T47D (cell line): ENCODE measurements around the gene SINHCAF.

Source experiments
- DNase-seq, 2 experiments: peaks; one replicate each; pipeline versions ENCODE4 v3.0.0 to v3.0.0-alpha.2; 2011 to 2012; ENCODE audit warnings: low read depth in 1 of 2, low spot score in 1 of 2
- JUND ChIP-seq: IDR thresholded peaks from 2 replicates; pipeline ENCODE4 v1.6.1; 2012; ENCODE audit warnings: low read depth
- in situ Hi-C: cut with HindIII; loops from 2 replicates; pipeline ENCODE4 v1.10.0; 2016; ENCODE audit warnings: low sequenced_read_pairs, low pct_unique_long_range_greater_than_20kb

SINHCAF gene

GRCh38 chr12:31361730-31362114 is 35.8 kb upstream of the SINHCAF start:
- no peak for DNase-seq
- no peak for TF ChIP-seq JUND
- in situ Hi-C loops, result no loop called here

GRCh38 chr12:31355747-31356107 is 29.8 kb upstream of the SINHCAF start:
- DNase-seq, result no peak
- in situ Hi-C loops, result no loop called here
- TF ChIP-seq JUND, result no peak

DNA sequence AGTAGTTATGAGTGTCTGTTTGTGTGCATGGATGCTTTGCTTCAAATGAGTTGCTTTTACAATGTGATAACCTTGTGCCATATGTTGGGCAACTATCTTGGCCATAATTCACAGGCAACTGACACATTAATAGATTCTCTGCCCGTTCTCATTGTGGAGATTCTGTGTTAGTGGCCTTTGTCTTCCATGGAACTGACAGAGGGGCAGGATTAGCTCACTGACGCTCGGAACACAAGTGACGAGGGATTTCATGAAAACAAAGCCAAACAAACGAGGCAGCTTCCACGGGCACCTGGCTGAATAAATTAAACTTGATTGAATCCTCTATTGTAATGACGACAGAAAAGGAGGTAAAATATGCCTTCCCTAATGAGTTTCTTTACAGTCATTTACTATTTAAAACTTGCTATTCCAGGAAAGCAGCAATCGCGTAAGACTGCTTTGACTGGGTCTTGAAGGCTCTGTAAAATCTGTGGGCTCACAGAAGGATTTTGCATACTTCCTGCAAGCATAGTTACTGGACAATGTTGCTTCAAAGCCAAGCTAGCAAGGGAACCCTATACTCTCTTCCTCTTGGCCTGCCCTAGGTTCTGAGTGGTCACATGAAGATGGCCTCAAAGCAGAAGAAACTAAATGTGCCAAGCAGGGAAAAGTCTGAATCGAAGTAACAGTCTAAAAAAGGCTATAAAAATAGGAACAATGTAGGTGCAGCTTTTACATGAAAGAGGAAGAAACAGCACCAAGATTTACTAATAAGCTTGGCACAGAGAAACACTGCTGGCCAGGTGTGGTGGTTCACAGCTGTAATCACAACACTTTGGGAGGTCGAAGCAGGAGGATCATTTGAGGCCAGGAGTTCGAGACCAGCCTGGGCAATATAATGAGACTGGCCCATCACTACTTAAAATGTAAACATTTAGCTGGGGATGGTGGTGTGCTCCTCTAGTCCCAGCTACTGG is 28.1 kb upstream of the SINHCAF start:
- in situ Hi-C loops, result no loop called here
- no peak for DNase-seq

GRCh38 chr12:31346267-31346666 is 20.3 kb upstream of the SINHCAF start:
- no peak for DNase-seq
- in situ Hi-C loops, result no loop called here
- TF ChIP-seq JUND, result no peak

More for the DNA sequence above, 28.1 kb upstream of the SINHCAF start:
- no peak for TF ChIP-seq JUND

DNA sequence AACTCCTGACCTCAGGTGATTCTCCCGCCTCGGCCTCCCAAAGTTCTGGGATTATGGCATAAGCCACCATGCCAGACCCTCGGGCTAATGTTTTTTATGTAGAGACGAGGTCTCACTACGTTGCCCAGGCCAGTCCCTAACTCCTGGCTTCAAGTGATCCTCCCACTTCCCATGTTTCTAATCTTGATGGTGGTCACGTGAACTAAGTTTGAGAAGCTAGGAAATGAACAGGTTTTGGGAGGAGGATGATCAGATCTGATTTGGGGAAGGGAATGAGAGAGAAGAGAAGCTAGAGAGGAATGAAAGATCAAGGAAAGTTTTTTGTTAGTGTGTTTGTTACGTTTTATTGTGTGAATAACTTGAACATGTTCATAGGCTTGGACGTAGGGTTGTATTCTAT is 17.2 kb upstream of the SINHCAF start:
- no peak for TF ChIP-seq JUND
- in situ Hi-C loops, result no loop called here
- no peak for DNase-seq

- DNase-seq, result no peak
- in situ Hi-C loops, result no loop called here
- TF ChIP-seq JUND, result no peak
These were observed 16.3 kb upstream of the SINHCAF start for GRCh38 chr12:31342286-31342685.

DNA sequence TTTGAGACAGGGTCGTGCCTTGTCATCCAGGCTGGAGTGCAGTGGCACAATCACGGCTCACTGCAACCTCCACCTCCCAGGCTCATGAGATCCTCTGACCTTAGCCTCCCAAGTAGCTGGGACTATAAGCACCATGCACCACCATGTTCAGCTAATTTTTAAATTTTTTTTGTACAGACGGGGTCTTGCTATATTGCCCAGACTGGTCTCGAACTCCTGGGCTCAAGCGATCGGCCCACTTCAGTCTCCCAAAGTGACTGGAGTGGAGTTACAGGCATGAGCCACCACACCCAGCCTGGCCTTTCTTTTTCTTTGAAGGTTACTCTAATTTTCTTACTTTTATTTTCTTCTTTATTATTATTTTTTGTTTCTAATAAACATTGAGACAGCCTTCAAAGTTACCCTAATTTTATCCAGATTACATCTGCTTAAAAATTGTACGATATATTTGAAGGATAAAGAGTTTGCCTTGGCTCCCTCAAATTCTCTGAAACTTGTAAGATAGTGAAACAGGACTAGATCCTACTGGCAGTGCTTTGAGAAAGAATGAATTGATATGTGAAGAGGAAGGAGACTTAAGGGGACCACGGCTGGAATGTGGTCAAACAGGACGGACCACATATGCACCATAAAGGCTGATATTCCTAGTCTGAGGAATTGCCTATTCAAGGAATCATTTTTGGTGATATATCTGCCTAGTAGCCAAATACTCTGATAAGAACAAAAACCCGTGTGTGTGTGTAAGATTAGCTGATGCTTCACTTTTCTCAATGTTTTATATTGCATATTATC is 14.1 kb upstream of the SINHCAF start:
- DNase-seq, result peak in 1 of 2 experiments; percentile 19
- TF ChIP-seq JUND, result no peak
- in situ Hi-C loops, result no loop called here

GRCh38 chr12:31337952-31338351 is 12.0 kb upstream of the SINHCAF start:
- no peak for DNase-seq
- in situ Hi-C loops, result no loop called here
- TF ChIP-seq JUND, result no peak

- in situ Hi-C loops, result no loop called here
- DNase-seq, result no peak
- no peak for TF ChIP-seq JUND
These were observed 5.3 kb upstream of the SINHCAF start for GRCh38 chr12:31331242-31331641.

DNA sequence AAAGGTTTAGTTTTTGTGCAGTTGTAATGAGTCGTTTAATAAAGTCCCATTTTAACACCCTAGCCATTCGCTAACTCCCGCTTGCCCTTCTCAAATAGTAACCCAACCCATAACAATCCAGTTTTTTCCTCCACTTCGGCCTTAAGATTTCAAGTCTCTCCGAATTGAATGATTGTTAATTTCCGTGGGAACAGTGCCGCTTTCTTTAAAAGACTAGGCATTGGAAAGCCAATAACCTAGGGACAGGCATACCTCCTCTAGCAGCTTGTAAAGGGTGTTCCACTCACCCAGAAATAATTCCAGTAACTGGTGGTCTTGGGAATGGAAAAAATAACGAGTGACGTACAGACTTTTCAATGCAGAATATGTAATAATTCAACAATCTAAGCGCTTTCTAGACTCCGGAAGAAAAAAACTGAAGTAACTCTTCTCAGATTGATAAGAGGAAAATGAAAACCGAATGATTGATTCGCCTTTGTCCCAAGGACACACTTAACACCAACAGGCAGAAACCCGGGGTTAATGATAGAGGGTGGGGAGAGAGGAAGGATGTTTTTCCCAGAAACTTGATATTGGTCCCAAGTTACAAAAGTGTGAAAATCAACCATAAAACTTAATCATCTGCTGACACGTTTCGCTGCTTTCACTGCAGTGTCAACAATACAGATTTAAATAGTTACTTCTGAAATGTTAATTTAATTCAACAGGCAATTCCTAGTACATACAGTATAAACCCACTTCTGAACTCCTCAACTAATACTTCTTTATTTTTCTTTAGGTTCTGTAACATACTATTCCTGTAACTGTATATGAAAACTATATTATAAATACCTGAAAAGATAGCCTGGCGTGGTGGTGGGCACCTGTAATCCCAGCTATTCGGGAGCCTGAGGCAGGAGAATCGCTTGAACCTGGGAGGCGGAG is 1.0 kb upstream of the SINHCAF start:
- in situ Hi-C loops, result no loop called here
- DNase-seq, result no peak
- no peak for TF ChIP-seq JUND

DNA sequence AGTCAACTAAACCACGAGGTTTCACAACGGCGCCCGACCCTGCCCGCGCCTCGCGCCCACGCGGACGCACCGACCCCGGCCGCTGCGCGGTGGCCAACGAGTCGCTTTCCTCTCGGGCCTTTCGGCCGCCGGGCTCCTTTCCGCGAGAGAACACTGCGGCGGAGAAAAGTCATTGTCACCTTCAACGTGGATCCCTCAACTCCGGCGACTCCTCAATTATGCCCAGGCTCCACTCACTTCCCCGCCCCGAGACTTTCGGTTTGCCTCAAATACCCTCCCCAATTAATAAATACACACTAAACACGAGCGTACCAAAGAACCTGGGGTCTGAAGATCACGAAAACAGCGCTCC is 450 bp downstream of the SINHCAF start:
- no peak for TF ChIP-seq JUND
- in situ Hi-C loops, result no loop called here
- DNase-seq, result no peak

- peak; percentile 48 to 82 for DNase-seq
- TF ChIP-seq JUND, result no peak
- in situ Hi-C loops, result no loop called here
These were observed 966 bp downstream of the SINHCAF start for GRCh38 chr12:31324845-31325523.
